Activated T-helper 1 cell treated with anti-CD3 and anti-CD28 coated beads, Interleukin-2, amount 50 U/mL, for 16 hours (primary cell): Measurements from ENCODE around the gene MLX.
"Not testable (repeated sequence)": the region's sequence is repeated elsewhere in the genome, so short reads cannot be mapped to it uniquely, and the experiment has no call there.

ENCODE experiments used
- DNase-seq, 2 donors: peaks; one replicate each; pipeline ENCODE4 v3.0.0-alpha.2; 2020; ENCODE audit warnings: low read depth in 1 of 2, low spot score in 1 of 2

MLX gene

DNA sequence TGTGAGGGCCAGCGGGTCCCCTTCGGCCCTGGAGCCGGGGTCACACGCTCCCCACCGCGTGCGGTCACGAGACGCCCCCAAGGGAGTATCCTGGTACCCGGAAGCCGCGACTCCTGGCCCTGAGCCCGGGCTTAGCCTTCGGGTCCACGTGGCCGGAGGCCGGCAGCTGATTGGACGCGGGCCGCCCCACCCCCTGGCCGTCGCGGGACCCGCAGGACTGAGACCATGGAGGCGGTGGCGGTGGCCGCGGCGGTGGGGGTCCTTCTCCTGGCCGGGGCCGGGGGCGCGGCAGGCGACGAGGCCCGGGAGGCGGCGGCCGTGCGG is 30.9 kb upstream of the MLX start, which contains the start of gene NAGLU:
TSS of gene NAGLU (plus strand) at position 194 of the 324 bp plus-strand sequence. CDS start at position 226, 32 bp downstream.
- peak; percentile 58 to 71 for DNase-seq

DNA sequence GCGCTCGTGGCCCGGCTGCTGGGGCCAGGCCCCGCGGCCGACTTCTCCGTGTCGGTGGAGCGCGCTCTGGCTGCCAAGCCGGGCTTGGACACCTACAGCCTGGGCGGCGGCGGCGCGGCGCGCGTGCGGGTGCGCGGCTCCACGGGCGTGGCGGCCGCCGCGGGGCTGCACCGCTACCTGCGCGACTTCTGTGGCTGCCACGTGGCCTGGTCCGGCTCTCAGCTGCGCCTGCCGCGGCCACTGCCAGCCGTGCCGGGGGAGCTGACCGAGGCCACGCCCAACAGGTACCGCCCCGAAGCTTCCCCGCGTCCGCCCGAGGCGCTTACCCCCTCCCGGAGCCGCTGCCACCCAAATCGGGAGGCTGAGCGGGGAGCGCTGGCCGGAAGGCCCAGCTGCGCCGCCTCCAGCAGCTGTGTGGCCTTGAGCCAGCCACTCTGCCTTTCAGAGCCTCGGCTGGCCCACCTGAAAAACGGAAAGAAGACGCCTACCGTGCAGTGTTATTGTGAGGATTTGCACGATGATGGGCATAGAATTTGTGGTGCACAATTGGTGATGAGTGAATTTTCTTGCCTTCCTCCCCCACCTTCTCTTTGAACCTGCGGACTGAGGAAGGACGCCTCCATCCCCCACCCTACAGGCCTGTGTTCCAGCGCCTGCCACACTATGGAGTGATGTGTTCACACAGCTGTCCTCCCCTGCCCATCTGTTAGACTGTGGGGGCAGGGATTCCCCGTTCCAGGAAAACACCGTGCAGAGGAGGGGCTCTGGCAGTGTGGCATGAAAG is 30.3 kb upstream of the MLX start:
- peak; percentile 45 to 57 for DNase-seq

DNA sequence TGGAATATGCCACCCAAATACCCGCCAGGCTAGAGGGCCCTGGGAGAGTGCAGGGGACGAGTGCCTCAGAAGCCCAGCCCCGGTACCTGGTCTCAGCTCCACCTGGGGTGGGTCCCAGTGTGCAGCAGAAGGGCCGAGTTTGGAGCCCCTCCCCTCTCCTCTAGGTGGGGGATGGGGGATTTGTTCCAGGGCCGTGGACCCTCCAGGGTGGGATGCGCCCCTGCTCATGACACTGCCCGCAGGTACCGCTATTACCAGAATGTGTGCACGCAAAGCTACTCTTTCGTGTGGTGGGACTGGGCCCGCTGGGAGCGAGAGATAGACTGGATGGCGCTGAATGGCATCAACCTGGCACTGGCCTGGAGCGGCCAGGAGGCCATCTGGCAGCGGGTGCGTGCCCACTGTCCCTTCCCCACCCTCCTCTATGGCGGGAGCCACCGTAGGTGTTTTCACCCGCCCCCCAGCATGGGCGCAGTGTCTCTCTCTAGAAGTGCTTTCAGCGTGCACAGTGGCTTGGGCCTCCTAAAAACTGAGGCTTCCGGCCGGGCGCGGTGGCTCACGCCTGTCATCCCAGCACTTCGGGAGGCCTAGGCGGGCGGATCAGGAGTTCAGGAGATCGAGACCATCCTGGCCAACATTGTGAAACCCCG is 29.6 kb upstream of the MLX start:
- DNase-seq: no peak

DNA sequence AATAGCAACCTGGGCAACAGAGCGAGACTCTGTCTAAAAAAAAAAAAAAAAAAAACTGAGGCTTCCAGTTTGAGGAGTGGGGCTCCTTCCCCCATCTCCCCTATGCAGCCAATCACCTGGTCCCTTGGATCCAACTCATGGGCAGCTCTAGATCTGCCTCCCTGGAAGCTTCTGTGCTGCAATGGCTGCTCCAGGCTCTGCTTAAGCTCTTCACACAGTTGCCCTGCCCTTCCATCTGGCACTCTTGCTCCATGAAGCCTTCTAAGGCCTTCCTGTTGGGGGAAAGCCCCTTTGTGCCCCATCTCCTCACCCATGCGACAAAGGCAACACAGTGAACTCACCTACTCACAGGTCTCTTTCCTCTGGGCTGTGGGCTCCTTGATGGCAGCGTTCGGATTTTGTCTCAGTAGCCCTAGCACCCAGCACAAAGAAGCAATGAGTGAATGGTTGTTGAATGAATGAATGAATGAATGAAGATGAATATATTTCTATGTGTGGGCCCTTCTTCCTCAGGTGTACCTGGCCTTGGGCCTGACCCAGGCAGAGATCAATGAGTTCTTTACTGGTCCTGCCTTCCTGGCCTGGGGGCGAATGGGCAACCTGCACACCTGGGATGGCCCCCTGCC is 29.0 kb upstream of the MLX start:
- no peak for DNase-seq

DNA sequence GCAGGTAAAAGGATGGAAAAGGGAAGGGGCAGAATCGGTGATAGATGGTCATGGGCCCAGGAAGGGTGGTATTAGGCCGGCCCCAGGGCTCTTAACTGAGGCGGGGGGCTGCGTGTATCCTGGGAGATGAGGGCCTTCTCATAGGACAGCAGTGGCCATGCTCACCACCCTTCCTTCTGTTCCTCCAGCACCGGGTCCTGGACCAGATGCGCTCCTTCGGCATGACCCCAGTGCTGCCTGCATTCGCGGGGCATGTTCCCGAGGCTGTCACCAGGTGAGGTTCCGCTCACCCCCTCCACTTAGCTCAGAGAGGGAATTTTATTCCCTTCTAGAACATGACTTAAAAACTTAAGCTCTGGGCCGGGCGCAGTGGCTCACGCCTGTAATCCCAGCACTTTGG is 28.4 kb upstream of the MLX start:
- no peak for DNase-seq

DNA sequence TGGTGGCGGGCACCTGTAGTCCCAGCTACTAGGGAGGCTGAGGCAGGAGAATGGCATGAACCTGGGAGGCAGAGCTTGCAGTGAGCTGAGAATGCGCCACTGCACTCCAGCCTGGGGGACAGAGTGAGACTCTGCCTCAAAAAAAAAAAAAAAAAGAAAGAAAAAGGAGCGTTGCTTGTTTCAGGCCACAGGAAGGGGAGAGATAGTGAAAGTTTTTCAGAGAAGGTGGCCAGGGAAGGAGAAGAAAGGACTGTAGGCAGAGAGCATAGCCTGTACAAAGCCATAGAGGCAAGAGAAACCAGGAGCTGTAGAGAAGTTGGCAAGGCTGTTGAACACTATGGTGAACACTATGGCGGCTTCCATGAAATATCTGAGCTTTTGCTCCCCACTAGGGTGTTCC is 26.3 kb upstream of the MLX start:
- DNase-seq: not testable (repeated sequence)

DNA sequence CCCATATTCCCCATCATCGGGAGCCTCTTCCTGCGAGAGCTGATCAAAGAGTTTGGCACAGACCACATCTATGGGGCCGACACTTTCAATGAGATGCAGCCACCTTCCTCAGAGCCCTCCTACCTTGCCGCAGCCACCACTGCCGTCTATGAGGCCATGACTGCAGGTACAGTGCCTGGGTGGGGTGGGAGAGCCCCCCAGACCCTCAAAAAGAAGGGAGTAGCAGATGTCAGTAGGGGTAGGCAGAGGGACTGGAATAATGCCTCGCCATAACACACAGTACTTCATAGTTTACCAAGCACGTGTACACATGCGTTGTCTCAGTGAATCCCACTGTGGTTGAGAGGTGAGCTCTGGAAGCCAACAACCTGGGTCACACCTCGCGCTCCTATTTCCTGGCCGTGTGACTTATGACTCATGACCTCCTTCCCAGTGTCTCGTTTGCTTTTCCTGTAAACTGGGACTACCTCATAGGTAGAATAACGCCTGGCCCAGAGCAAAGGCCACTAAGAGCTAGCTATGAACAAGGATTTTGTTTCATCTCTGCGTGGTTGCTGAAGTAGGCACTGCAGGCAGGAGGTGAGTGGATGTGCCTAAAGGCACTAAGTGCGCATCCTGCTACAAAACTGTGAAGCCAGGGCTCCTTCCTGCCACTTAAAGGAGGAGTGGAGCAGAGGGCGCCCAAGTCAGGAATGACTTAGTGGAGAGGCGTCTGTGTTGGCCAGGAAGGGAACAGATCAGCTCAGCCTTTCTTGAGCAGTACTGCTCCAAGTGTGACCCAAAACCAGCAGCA is 25.7 kb upstream of the MLX start:
- no peak for DNase-seq

DNA sequence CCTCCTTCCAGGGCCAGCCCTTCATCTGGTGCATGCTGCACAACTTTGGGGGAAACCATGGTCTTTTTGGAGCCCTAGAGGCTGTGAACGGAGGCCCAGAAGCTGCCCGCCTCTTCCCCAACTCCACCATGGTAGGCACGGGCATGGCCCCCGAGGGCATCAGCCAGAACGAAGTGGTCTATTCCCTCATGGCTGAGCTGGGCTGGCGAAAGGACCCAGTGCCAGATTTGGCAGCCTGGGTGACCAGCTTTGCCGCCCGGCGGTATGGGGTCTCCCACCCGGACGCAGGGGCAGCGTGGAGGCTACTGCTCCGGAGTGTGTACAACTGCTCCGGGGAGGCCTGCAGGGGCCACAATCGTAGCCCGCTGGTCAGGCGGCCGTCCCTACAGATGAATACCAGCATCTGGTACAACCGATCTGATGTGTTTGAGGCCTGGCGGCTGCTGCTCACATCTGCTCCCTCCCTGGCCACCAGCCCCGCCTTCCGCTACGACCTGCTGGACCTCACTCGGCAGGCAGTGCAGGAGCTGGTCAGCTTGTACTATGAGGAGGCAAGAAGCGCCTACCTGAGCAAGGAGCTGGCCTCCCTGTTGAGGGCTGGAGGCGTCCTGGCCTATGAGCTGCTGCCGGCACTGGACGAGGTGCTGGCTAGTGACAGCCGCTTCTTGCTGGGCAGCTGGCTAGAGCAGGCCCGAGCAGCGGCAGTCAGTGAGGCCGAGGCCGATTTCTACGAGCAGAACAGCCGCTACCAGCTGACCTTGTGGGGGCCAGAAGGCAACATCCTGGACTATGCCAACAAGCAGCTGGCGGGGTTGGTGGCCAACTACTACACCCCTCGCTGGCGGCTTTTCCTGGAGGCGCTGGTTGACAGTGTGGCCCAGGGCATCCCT is 23.5 kb upstream of the MLX start:
- no peak for DNase-seq

DNA sequence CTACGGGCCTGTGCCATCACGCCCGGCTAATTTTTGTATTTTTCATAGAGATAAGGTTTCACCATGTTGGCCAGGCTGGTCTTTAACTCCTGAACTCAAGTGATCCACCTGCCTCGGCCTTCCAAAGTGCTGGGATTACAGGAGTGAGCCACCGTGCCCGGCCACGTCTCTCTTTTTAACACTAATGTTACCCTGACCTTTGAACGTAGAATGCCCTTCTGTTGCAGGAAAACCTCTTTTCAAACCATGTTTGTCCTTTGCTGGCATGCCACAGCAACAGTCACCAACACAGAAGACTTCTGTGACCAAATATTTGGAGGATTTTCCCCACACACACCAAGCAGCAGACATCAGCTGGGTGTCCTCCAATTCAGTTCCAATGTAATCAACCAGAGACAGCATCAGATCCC is 22.0 kb upstream of the MLX start:
- DNase-seq: no peak

DNA sequence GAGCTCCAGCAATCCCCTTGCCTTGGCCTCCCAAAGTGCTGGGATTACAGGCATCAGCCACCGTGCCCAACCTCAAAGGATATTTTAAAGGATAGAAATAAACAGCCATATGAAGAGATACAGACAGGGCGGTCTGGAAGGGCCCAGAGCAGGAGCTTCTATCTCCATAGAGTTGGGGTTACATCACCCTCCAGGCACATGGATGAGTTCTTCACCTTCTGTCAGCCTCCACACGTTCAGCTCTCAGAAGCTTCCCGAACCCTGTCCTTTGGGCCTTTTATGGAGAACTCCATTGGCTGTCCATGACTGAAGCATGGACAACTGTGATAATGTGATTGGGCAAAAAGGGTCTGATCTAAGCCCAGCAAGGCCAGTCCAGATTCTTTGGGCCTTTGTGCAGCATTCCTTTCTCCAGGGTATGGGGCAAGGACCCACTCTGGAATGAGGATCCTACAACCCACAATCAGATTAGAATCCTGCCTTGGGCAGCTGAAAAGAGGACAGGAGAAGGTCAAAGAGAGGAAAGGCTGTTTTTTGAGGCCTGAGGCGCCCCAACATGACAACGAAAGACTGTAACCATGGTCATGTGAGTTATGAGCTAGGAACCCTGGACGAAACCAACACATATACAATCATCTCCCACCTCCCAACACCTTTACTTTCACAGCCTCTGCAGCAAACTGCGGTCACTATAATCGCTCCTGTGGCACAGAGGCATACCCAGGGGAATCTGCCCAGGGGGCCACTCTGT is 21.0 kb upstream of the MLX start:
- not testable (repeated sequence) for DNase-seq

DNA sequence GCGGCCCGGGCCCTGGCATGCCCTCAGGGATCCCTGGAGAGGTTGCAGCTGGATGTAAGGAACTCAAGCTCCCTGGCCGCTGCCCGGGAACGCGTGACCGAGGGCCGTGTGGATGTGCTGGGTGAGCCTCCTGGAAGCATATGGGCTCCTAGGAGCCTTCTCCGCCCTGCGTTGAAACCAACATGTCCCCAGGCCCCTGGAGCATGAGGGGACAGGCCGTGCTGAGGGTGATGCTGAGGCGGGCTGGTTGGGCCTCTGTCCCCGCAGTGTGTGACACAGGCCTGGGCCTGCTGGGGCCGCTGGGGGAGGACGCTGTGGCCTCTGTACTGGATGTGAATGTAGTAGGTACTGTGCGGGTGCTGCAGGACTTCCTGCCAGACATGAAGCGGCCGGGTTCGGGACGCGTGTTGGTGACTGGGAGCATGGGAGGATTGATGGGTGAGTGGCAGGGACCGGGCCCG is 19.9 kb upstream of the MLX start:
- no peak for DNase-seq

DNA sequence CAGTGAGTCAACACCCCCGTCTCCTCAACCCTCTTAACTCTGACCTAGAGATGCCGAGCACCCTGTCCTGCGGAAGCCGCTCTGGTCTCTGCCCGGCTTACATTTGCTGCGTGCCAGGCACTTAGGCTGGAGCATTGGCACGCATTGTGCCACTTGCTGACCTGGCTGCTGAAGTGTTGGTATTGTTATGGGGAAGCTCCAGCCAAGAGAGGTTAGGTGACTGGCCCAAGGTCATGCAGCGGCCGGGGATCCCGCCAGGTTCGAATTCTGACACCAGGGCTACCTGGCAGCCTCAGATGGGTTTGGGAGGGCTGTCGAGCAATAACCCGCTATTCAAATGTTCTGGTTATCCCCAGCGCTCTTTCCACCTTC is 19.2 kb upstream of the MLX start:
- no peak for DNase-seq

DNA sequence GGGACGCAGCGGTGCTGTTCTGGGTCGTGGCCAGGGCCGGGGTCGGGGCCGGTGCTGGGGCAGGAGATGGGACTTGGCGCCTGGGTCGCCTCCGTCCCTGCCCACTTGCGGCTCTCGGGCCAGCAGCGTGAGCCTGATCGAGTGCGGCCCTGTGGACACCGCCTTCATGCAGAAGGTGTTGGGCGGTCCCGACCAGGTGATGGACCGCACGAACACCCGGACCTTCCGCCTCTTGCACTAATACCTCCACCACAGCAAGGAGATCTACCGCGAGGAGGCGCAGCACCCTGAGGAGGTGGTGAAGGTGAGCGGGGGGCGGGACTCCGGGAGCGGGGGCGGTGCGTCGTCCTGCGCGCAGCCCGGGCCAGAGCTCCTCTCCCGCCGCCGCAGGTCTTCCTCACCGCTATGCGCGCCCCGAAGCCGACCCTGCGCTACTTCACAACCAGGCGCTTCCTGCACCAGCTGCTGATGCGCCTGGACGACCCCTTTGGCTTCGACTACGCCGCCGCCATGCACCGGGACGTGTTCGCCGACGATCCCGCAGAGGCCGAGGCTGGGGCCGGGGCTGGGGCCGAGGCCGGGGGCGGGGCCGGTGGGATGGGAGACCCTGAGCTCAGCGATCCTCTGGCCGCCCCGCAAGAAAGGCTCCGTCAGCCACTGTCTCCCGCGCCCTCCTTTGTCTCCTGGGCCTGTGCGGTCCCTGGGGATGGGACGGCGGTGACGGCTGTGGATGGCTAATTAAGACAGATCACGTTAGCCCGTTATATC is 18.6 kb upstream of the MLX start:
- peak; percentile 51 to 63 for DNase-seq

DNA sequence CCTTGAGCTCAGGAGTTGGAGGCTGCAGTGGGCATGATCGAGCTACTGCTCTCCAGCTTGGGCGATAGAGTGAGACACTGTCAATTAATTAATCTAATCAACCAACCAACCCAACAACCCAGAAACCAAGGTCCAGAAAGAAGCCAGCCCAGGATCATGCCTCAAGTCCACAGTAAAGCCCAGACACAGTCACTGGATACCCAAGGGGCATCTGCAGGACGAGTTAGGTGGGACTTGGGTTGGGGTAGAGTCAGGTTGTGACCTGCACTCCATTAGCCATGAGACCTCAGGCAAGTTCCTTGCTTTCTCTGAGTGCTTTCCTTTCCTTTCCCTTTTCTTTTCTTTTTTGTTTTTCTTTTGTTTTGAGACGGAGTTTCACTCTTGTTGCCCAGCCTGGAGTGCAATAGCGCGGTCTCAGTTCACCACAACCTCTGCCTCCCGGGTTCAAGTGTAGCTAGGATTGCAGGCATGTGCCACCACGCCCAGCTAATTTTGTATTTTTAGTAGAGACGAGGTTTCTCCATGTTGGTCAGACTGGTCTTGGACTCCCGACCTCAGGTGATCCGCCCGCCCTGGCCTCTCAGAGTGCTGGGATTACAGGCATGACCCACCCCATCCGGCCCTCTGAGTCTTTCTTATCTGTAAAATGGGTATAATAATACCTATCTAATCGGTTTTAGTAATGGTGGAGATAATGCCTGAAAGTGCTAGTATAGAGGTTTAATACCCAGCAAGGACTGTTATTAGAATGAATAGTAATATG is 17.7 kb upstream of the MLX start:
- no peak for DNase-seq

DNA sequence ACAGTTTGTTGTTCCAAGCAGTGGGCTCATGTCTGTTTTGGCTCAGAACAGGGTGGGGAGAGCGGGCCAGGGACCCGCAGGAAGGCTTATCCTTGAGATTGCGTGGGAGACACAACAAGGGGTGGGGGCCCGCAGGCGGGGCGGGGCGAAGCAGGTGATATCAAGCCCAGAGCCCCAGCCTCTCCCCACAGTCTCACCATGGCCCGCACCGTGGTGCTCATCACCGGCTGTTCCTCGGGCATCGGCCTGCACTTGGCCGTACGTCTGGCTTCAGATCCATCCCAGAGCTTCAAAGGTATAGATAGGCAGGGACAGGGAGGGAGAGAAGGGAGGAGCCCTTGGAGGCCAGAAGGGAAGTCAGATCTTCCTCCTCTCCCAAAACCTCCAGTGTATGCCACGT is 14.2 kb upstream of the MLX start, which contains the start of gene HSD17B1:
TSS of gene HSD17B1 (plus strand) at position 188 of the 400 bp plus-strand sequence. CDS start at position 199, 11 bp downstream.
- not testable (repeated sequence) for DNase-seq

DNA sequence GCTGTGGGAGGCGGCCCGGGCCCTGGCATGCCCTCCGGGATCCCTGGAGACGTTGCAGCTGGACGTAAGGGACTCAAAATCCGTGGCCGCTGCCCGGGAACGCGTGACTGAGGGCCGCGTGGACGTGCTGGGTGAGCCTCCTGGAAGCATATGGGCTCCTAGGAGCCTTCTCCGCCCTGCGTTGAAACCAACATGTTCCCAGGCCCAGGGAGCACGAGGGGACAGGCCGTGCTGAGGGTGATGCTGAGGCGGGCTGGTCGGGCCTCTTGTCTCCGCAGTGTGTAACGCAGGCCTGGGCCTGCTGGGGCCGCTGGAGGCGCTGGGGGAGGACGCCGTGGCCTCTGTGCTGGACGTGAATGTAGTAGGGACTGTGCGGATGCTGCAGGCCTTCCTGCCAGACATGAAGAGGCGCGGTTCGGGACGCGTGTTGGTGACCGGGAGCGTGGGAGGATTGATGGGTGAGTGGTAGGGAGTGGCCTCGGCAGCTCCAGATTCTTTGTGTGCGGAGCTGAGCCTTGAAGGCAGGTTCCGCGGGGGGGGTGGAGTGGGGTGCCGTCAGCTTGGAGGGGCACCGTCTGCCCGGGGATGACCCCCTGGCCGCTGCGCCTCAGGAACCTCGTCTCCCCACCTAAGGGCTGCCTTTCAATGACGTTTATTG is 13.6 kb upstream of the MLX start:
- DNase-seq: no peak

DNA sequence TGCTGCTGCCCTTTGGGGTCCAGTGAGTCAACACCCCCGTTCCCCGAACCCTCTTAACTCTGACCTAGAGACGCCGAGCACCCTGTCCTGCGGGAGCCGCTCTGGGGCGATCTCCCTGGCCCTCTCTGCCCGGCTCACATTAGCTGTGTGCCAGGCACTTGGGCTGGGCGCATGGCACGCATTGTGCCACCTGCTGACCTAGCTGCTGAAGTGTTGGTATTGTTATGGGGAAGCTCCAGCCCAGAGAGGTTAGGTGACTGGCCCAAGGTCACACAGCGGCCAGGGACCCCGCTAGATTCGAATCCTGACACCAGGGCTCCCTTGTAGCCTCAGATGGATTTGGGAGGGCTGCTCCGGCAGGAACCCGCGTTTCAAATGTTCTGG is 13.0 kb upstream of the MLX start:
- DNase-seq: no peak
